PFSK-1 (cell line): ENCODE results near the gene FBN3.

Experiments used
- FOXP2 ChIP-seq: optimal IDR thresholded peaks from 2 replicates; pipeline ENCODE3; 2011; ENCODE audit warnings: borderline replicate concordance, control low read depth, inconsistent platforms; ENCODE audit not compliant: insufficient read depth; ENCODE audit errors: extremely low read length, extremely low read depth
- POLR2AphosphoS5 ChIP-seq: IDR thresholded peaks from 2 replicates; pipeline ENCODE4 v1.6.1; 2012; ENCODE audit warnings: low read depth, mild to moderate bottlenecking, control low read depth, low read length, moderate library complexity
- SIN3A ChIP-seq: IDR thresholded peaks from 2 replicates; pipeline ENCODE4 v1.6.1; 2012; ENCODE audit warnings: mild to moderate bottlenecking, low read length, moderate library complexity, borderline replicate concordance; ENCODE audit not compliant: insufficient read depth
- TAF1 ChIP-seq: IDR thresholded peaks from 2 replicates; pipeline ENCODE4 v1.6.1; 2012; ENCODE audit warnings: low read length, control low read depth, borderline replicate concordance; ENCODE audit not compliant: insufficient read depth
- TF ChIP-seq, protein P1 (sequence below), 2 experiments: IDR thresholded peaks; 2 replicates each; pipeline versions ENCODE4 v1.6.1 to v1.8.0; 2011 to 2012; ENCODE audit warnings: low read depth in 2 of 2, low read length in 2 of 2, control low read depth in 1 of 2, inconsistent platforms in 1 of 2, mild to moderate bottlenecking in 1 of 2, moderate library complexity in 1 of 2; ENCODE audit not compliant: insufficient read depth in 1 of 2

Gene FBN3

DNA sequence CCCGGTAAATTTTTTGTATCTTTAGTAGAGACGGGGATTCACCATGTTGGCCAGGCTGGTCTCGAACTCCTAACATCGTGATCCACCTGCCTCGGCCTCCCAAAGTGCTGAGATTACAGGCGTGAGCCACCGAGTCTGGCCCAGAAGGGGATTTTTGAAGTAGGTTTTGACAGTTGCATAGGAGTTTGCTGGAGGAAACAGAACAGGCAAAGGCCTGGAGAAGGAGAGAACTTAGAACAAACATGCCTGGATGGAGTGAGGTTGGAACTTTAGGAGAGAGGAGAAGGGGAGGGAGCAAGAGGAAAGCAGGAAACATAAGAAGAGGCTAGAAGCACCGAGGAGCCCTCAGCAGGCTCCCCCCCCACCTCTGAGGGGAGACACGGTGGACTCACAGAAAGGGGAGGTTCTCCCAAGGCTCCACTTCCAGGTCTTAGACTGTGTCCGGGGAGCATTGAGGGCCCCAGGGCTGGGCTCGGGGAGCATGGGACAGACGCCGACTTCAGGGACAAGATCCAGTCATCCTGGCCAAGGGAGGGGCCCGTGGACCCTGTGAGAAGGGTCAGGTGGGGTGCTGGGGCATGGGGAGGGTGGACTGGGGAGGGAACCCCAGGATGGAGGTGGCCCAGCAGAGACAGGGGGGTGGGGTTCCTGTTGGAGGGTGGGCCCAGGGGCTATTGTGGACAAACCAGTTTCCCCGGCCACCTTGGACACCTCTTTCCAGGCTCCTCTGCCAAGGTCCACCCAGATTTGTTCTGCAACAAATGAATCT is 1.8 kb upstream of the FBN3 start:
- TF ChIP-seq SIN3A (no peak), FOXP2 (no peak), TAF1 (no peak), POLR2AphosphoS5 (no peak)
- TF ChIP-seq, protein P1, sequence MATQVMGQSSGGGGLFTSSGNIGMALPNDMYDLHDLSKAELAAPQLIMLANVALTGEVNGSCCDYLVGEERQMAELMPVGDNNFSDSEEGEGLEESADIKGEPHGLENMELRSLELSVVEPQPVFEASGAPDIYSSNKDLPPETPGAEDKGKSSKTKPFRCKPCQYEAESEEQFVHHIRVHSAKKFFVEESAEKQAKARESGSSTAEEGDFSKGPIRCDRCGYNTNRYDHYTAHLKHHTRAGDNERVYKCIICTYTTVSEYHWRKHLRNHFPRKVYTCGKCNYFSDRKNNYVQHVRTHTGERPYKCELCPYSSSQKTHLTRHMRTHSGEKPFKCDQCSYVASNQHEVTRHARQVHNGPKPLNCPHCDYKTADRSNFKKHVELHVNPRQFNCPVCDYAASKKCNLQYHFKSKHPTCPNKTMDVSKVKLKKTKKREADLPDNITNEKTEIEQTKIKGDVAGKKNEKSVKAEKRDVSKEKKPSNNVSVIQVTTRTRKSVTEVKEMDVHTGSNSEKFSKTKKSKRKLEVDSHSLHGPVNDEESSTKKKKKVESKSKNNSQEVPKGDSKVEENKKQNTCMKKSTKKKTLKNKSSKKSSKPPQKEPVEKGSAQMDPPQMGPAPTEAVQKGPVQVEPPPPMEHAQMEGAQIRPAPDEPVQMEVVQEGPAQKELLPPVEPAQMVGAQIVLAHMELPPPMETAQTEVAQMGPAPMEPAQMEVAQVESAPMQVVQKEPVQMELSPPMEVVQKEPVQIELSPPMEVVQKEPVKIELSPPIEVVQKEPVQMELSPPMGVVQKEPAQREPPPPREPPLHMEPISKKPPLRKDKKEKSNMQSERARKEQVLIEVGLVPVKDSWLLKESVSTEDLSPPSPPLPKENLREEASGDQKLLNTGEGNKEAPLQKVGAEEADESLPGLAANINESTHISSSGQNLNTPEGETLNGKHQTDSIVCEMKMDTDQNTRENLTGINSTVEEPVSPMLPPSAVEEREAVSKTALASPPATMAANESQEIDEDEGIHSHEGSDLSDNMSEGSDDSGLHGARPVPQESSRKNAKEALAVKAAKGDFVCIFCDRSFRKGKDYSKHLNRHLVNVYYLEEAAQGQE (IDR thresholded peaks at IDR 0.05; ENCODE audit: insufficient read depth in 1 of 2, low read depth in 2 of 2, low read length in 2 of 2), result no peak

DNA sequence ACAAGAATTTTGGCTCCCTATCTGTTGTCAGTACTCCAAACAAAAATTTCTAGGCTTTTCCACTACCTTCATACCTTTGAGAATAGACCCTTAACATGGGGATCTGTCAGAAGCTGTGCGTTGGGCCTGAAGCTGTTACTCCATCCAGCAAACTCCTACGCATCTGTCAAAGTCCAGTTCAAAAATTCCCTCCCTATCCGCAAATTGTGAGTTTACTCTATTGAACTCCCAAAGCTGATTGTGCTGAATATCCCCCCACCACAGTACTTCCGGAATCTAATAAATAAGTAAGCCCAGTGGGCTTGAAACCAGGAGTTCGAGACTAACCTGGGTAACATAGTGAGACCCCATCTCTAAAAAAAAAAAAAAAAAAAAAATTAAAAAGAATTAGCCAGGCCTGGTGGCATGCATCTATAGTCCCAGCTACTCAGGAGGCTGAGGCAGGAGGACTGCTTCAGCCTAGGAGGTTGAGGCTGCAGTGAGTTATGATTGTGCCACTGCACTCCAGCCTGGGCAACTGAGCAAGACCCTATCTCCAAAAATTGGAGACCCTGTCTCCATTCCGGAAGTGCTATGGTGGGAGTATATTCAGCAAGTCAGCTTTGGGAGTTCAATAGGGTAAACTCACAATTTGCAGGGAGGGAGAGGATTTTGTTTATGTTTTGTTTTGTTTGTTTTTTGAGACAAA is 930 bp upstream of the FBN3 start:
- TF ChIP-seq SIN3A (no peak), TAF1 (no peak), FOXP2 (no peak), POLR2AphosphoS5 (no peak)
- TF ChIP-seq, protein P1 (IDR thresholded peaks at IDR 0.05; ENCODE audit: insufficient read depth in 1 of 2, low read depth in 2 of 2, low read length in 2 of 2), result no peak

DNA sequence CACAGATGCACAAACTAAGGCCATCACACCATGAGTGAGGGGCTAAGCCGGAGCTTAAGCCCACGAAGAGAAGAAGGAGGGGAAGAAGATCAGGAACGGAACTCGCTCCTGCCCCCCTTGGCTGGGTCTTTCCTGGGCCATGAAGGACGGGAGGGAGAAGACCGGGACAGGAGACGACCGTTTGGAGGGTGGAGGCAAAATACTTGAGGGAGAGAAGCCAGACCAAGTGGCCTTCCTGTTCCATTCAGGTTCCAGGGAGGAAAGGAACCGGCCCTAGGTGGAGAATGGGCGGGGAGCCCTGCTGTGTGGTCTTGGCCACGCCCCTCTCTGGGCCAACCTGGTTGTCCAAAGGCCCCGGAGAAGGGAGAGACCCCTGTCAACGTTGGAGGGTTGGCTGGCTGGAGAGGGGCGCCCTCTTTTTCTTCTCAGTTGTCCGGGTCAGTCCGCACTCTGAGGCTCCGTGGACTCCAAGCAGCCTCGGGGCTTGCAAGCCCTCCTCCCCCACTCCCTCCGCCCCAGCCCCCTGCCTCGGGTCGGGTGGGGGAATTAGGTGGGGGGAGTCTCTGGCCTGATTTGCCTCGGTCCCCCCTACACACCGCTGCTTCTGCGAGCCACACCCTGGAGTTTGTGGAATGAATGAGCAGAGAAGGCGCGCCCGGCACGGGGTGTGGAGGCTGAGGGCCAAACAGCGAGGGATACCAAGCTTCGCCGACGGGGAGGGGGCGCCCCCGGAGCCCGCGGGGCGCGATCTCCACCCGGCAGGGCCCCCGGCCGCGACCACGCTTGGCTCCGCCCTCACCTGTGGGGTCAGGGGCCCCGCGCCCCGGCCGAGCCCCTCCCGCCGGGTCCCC is 757 bp downstream of the FBN3 start:
- TF ChIP-seq, protein P1 (IDR thresholded peaks at IDR 0.05; ENCODE audit: insufficient read depth in 1 of 2, low read depth in 2 of 2, low read length in 2 of 2), result no peak
- TF ChIP-seq FOXP2 (no peak), TAF1 (no peak), SIN3A (no peak), POLR2AphosphoS5 (no peak)

DNA sequence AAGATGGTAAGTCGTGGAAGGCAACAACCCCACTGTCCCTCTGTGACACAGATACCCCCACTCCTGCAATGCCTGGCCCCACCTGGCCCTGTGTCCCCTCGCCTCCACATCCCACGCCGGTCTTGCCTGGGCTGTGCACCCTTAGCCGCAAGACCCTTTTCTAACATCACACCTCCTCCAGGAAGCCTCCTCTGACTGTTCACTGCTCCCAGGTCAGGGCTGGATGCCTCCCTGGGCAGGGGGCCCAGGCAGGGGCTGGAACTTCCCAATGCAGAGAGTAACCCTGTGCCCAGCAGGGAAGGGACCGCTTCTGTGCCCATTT is 1.3 kb downstream of the FBN3 start:
- no peak for TF ChIP-seq TAF1
- TF ChIP-seq, protein P1 (IDR thresholded peaks at IDR 0.05; ENCODE audit: insufficient read depth in 1 of 2, low read depth in 2 of 2, low read length in 2 of 2), result no peak
- TF ChIP-seq SIN3A, result no peak
- no peak for TF ChIP-seq POLR2AphosphoS5
- TF ChIP-seq FOXP2, result no peak
